ENCODE data around the gene SLC49A3. TPM values are rescaled to one million over a fixed set of nuclear protein-coding genes. Genes with fewer than 3 reads are reported as not detected.
A peak's percentile ranks its signal among the peaks of the same experiment; 100 is the strongest.

SLC49A3 gene
- total and polyA plus RNA-seq, 9 donors, result 0.43 to 5.2 (median 2.1) TPM

GRCh38 chr4:682490-683172 is 6.3 kb downstream of the SLC49A3 start:
- Histone ChIP-seq H3K36me3 (no peaks in the 10 kb centered on the region), H3K27me3 (no peaks in the 10 kb centered on the region), H3K27ac (no peak overlapping the region), H3K4me3 (no peak overlapping the region), H3K9me3 (no peaks in the 10 kb centered on the region), H3K4me1 (ENCODE audit: insufficient read depth) (no peaks in the 10 kb centered on the region)
- 75 to 83% (median 77%) methylated on average over 23 of the region's 23 CpGs for WGBS, 3 donors
- intact Hi-C loops (cut with DNase I), result no loop called here
- peak in 2 of 5 donors; percentile 27 to 30 for DNase-seq
- TF ChIP-seq, protein P1, sequence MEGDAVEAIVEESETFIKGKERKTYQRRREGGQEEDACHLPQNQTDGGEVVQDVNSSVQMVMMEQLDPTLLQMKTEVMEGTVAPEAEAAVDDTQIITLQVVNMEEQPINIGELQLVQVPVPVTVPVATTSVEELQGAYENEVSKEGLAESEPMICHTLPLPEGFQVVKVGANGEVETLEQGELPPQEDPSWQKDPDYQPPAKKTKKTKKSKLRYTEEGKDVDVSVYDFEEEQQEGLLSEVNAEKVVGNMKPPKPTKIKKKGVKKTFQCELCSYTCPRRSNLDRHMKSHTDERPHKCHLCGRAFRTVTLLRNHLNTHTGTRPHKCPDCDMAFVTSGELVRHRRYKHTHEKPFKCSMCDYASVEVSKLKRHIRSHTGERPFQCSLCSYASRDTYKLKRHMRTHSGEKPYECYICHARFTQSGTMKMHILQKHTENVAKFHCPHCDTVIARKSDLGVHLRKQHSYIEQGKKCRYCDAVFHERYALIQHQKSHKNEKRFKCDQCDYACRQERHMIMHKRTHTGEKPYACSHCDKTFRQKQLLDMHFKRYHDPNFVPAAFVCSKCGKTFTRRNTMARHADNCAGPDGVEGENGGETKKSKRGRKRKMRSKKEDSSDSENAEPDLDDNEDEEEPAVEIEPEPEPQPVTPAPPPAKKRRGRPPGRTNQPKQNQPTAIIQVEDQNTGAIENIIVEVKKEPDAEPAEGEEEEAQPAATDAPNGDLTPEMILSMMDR (IDR thresholded peaks at IDR 0.05), result no peak
- TF ChIP-seq POLR2A (IDR thresholded peaks at IDR 0.05), result no peak

DNA sequence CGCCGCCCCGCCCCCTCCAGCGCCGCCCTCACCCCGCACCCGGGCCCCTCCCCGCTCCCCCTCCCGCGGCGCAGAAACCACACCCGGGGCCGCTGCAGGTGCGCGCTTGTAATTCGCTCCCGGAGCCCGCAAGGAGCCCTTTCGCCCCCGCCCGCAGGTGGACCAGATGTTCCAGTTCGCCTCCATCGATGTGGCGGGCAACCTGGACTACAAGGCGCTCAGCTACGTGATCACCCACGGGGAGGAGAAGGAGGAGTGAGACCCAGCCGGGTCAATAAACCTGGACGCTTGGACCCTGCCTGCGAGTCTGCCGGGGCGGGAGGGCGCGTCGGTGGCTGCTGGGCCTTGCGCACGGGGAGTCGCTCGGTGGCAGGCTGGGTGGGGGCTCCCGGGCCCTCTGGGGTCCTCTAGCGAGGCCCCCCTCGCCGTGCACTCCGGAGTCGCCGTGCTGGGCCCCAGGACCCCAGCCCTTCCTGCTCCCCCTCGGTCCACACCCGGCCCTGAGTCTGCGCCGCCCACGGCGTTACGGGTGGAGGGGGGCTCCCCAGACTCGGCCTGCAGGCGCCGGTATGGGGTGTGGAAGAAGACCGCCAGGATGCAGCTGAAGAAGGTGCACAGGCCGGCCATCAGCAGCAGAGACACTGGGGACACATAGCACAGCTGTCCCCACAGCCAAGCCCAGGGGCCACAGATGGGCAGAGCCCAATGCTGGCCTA is 7.1 kb downstream of the SLC49A3 start:
- TF ChIP-seq POLR2A (IDR thresholded peaks at IDR 0.05) (no peak), EP300 (IDR thresholded peaks at IDR 0.05) (no peak)
- TF ChIP-seq, protein P1 (IDR thresholded peaks at IDR 0.05), result no peak
- H3K9me3 ChIP-seq, result no peaks in the 10 kb centered on the region
- no peaks in the 10 kb centered on the region for H3K4me1 ChIP-seq (ENCODE audit: insufficient read depth)
- H3K36me3 ChIP-seq, result no peaks in the 10 kb centered on the region
- intact Hi-C loops (cut with DNase I), result no loop called here
- 43 to 63% (median 51%) methylated on average over 35 to 58 of the region's 58 CpGs for WGBS, 3 donors
- no peak overlapping the region for H3K27ac ChIP-seq
- peak in 3 of 5 donors; percentile 39 to 42 (median 41) for DNase-seq
- H3K4me3 ChIP-seq, result peak overlapping the region; percentile 15
- H3K27me3 ChIP-seq, result no peaks in the 10 kb centered on the region

GRCh38 chr4:680928-681645 is 7.9 kb downstream of the SLC49A3 start:
- no peaks in the 10 kb centered on the region for H3K27me3 ChIP-seq
- WGBS, 3 donors, result 0 to 1% (median 1%) methylated on average over 36 to 62 of the region's 62 CpGs
- TF ChIP-seq POLR2A (IDR thresholded peaks at IDR 0.05) (no peak), EP300 (IDR thresholded peaks at IDR 0.05) (no peak)
- TF ChIP-seq, protein P1 (IDR thresholded peaks at IDR 0.05), result no peak
- peak overlapping the region; percentile 35 for H3K4me3 ChIP-seq
- DNase-seq, result peak in 3 of 5 donors; percentile 45 to 60 (median 47)
- no peak overlapping the region for H3K27ac ChIP-seq
- H3K36me3 ChIP-seq, result no peaks in the 10 kb centered on the region
- no peaks in the 10 kb centered on the region for H3K9me3 ChIP-seq
- no peaks in the 10 kb centered on the region for H3K4me1 ChIP-seq (ENCODE audit: insufficient read depth)
- intact Hi-C loops (cut with DNase I), result no loop called here

- no peaks in the 10 kb centered on the region for H3K36me3 ChIP-seq
- intact Hi-C loops (cut with DNase I), result no loop called here
- H3K27ac ChIP-seq, result no peak overlapping the region
- no peaks in the 10 kb centered on the region for H3K9me3 ChIP-seq
- TF ChIP-seq EP300 (IDR thresholded peaks at IDR 0.05), result no peak
- TF ChIP-seq, protein P1 (IDR thresholded peaks at IDR 0.05), result no peak
- H3K27me3 ChIP-seq, result no peaks in the 10 kb centered on the region
- 21 to 41% (median 30%) methylated on average over 17 of the region's 17 CpGs for WGBS, 3 donors
- H3K4me3 ChIP-seq, result no peak overlapping the region
- no peaks in the 10 kb centered on the region for H3K4me1 ChIP-seq (ENCODE audit: insufficient read depth)
- DNase-seq, result no peak
Measured at GRCh38 chr4:680551-680927, 8.4 kb downstream of the SLC49A3 start.
